ENCODE data around the gene SMAD3.

SMAD3 gene

GRCh38 chr15:67038736-67039135 is 26.7 kb upstream of the SMAD3 start:
- TF ChIP-seq, protein P1, sequence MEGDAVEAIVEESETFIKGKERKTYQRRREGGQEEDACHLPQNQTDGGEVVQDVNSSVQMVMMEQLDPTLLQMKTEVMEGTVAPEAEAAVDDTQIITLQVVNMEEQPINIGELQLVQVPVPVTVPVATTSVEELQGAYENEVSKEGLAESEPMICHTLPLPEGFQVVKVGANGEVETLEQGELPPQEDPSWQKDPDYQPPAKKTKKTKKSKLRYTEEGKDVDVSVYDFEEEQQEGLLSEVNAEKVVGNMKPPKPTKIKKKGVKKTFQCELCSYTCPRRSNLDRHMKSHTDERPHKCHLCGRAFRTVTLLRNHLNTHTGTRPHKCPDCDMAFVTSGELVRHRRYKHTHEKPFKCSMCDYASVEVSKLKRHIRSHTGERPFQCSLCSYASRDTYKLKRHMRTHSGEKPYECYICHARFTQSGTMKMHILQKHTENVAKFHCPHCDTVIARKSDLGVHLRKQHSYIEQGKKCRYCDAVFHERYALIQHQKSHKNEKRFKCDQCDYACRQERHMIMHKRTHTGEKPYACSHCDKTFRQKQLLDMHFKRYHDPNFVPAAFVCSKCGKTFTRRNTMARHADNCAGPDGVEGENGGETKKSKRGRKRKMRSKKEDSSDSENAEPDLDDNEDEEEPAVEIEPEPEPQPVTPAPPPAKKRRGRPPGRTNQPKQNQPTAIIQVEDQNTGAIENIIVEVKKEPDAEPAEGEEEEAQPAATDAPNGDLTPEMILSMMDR (IDR thresholded peaks at IDR 0.05; ENCODE audit: low read depth, low read length) = no peak

DNA sequence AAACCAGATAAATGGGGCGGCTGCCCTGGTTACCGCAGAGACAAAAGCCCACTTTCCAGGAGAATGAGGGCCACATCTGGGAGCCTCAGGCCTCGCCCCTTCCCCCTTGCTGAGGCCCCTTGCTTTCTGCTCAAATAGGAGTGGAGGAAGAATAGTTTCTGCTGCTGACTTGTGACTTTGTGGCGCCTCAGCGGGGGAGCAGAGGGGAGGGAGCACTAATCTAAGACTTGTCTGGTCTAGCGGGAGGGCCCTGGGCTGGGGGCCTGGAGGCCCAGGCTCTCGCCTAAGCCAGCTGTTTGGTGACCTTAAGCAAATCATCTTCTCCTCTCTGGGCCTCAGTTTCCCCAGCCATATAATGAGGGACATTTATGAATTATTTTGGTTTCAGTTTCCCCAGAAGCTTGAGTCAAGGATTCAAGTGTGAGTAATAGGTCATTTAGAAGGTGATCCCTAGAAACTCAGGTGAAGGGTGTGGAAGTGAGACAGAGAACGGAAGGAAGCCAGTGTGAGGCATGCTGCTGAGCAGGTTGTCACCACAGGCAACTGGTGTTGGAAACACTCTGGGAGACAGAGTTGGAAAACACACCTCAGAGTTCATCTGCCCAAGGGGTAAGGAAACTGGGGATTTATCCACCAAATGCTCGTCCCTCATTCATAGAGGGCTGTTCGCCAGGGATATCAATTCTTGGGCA is 25.9 kb upstream of the SMAD3 start:
- H3K27me3 ChIP-seq (ENCODE audit: insufficient read depth, low read depth, severe bottlenecking) = no peaks in the 10 kb centered on the region
- H3K9me3 ChIP-seq (ENCODE audit: severe bottlenecking) = no peaks in the 10 kb centered on the region
- no peak for DNase-seq
- H3K4me3 ChIP-seq (ENCODE audit: low read depth, low read length) = no peak overlapping the region
- H3K27ac ChIP-seq = no peak overlapping the region
- TF ChIP-seq, protein P1 (IDR thresholded peaks at IDR 0.05; ENCODE audit: low read depth, low read length) = no peak
- H3K36me3 ChIP-seq = no peaks in the 10 kb centered on the region

More at GRCh38 chr15:67038736-67039135, 26.7 kb upstream of the SMAD3 start:
- no peak overlapping the region for H3K4me3 ChIP-seq (ENCODE audit: low read depth, low read length)
- H3K36me3 ChIP-seq = no peaks in the 10 kb centered on the region
- no peak for DNase-seq
- no peaks in the 10 kb centered on the region for H3K9me3 ChIP-seq (ENCODE audit: severe bottlenecking)
- H3K27ac ChIP-seq = no peak overlapping the region
- H3K27me3 ChIP-seq (ENCODE audit: insufficient read depth, low read depth, severe bottlenecking) = no peaks in the 10 kb centered on the region

GRCh38 chr15:67040277-67040676 is 25.1 kb upstream of the SMAD3 start:
- H3K27ac ChIP-seq = no peak overlapping the region
- H3K9me3 ChIP-seq (ENCODE audit: severe bottlenecking) = no peaks in the 10 kb centered on the region
- no peaks in the 10 kb centered on the region for H3K27me3 ChIP-seq (ENCODE audit: insufficient read depth, low read depth, severe bottlenecking)
- H3K36me3 ChIP-seq = no peaks in the 10 kb centered on the region
- TF ChIP-seq, protein P1 (IDR thresholded peaks at IDR 0.05; ENCODE audit: low read depth, low read length) = no peak
- no peak overlapping the region for H3K4me3 ChIP-seq (ENCODE audit: low read depth, low read length)
- no peak for DNase-seq

- TF ChIP-seq, protein P1 (IDR thresholded peaks at IDR 0.05; ENCODE audit: low read depth, low read length) = no peak
- Histone ChIP-seq H3K27ac (no peak overlapping the region), H3K9me3 (ENCODE audit: severe bottlenecking) (no peaks in the 10 kb centered on the region), H3K27me3 (ENCODE audit: insufficient read depth, low read depth, severe bottlenecking) (no peaks in the 10 kb centered on the region), H3K4me3 (ENCODE audit: low read depth, low read length) (no peak overlapping the region), H3K36me3 (no peaks in the 10 kb centered on the region)
- no peak for DNase-seq
Measured at GRCh38 chr15:67042551-67043142, 22.8 kb upstream of the SMAD3 start.

- H3K4me3 ChIP-seq (ENCODE audit: low read depth, low read length) = no peak overlapping the region
- H3K27me3 ChIP-seq (ENCODE audit: insufficient read depth, low read depth, severe bottlenecking) = no peaks in the 10 kb centered on the region
- no peaks in the 10 kb centered on the region for H3K36me3 ChIP-seq
- H3K9me3 ChIP-seq (ENCODE audit: severe bottlenecking) = no peaks in the 10 kb centered on the region
- no peak for DNase-seq
- no peak overlapping the region for H3K27ac ChIP-seq
- TF ChIP-seq, protein P1 (IDR thresholded peaks at IDR 0.05; ENCODE audit: low read depth, low read length) = no peak
Measured at GRCh38 chr15:67043939-67044771, 21.2 kb upstream of the SMAD3 start.
